ENCODE measurements around the gene NBAS. TPM values are rescaled to one million over a fixed set of nuclear protein-coding genes. Genes with fewer than 3 reads are reported as not detected.
A peak's percentile ranks its signal among the peaks of the same experiment; 100 is the strongest.
"Not testable (repeated sequence)": the region's sequence is repeated elsewhere in the genome, so short reads cannot be mapped to it uniquely, and the experiment has no call there.

Gene NBAS
- total RNA-seq, 1 experiment from 2014 or later: 35.1 TPM

DNA sequence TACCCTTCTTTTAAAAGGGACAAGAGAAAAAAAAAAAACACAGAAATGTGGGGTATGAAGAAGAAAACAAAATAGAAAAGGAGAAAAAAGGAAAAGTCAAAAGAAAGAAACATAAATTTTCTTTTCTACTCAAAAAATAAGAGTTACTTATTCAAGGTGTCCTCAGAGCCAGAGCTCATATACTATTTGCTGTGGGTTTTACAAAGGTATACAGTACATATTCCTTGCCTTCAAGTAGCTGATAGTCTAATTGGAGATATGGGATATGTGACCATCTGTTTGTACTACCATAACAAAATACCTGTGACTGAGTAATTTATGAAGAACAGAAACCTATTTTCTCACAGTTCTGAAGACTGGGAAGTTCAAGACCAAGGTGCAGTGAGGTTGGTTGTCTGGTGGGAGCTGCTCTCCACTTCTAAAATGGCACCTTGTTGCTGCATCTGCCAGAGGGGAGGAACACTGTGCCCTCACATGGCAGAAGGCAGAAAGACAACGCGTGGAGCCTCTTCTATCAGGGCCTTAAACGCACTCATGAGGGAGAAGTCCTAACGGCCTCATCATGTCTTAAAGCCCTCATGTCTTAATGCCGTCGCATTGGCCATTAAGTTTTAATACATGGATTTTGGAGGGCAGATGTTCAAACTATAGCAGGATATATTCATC, 33.9 kb downstream of the NBAS start:
- no peak for DNase-seq (ENCODE audit: low read depth)

- DNase-seq (ENCODE audit: low read depth): peak; percentile 29
Observed at GRCh38 chr2:15521641-15522181, 39.4 kb downstream of the NBAS start.

GRCh38 chr2:15520346-15520745, 40.8 kb downstream of the NBAS start:
- no peak for DNase-seq (ENCODE audit: low read depth)

DNA sequence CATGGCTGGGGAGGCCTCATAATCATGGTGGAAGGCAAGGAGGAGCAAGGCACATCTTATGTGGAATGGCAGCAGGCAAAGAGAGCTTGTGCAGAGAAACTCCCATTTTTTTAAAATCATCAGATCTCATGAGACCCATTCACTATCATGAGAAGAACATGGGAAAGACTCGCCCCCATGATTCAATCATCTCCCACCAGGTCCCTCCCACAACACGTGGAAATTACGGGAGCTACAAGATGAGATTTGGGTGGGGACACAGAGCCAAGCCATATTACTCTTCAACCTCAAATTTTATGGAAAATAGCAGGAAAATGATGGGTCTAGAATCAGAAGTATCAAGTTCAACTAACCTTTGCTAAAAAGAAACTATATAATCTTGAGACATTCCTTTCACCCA, 42.4 kb downstream of the NBAS start:
- DNase-seq (ENCODE audit: low read depth): not testable (repeated sequence)

DNA sequence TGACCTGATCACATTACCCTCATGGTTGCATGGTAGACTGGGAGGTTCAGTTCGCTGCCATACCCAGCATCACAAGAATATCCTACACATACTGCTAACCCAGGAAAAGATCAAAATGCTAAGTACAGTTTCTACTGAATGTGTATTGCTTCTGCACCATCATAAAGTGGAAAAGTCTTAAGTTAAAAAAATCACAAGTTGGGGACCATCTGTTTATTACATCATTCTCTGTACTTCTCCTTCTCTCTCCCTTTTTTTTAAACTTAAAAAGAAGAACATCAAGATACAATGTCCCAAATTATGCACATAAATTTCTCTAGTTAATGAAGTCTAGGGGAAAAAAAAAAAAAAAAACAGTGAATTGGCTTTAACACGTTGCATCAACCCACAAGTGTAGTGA, 43.3 kb downstream of the NBAS start:
- no peak for DNase-seq (ENCODE audit: low read depth)

DNA sequence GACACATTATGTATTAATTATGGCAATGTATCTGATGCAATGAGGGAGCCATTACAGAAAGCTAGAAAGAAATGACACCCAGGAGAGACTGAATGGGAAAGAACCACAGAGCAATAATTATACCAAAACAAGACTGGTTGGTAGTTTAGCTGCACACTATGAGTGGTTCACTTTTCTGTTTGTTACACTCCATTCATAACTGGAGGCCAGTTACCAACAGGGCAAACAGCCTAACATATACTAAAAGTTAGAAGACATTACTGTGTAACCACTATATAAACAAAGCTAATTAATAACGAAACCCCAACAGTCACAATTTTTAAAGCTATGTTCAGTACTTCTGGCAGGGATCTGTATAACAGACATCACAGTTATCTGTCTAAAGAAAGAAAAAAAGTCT, 49.4 kb downstream of the NBAS start:
- no peak for DNase-seq (ENCODE audit: low read depth)

DNA sequence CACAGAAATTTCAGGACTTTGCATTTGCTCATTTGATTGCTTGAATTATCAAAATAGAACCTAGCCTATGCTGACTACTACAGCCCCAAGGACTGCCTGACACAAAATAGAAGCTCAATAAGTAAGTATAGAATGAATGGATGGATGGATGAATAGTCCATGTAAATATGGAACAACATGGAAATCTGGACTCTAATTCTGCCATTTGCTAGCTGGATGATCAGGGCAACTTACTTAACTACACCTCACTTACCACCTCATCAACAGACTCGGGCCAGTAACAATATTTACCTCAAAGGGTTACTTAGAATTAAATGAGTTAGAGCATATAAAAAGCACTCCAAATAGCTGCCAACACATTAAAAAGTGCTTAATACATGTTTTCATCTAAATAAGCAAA, 50.6 kb downstream of the NBAS start:
- no peak for DNase-seq (ENCODE audit: low read depth)

DNA sequence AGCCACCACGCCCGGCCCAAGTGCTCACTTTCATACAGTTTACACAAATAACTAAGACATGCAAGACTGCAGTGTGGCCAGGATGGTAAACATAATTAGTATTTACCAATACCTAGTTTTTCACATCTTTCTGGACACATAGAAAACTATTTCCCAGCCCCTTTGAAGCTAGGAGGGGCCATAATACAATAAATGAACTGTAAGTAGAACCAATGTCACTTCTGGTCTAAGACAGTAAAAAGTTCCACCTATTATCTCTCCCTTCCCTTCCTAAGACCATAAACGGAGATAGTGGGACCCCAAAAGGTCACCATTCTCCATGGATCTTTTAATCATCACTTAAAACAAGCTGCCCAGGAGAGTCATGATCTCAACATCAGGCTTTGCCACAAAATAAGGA, 51.0 kb downstream of the NBAS start:
- no peak for DNase-seq (ENCODE audit: low read depth)

GRCh38 chr2:15507697-15508096, 53.4 kb downstream of the NBAS start:
- no peak for DNase-seq (ENCODE audit: low read depth)

- DNase-seq (ENCODE audit: low read depth): no peak
Observed at GRCh38 chr2:15507061-15507460, 54.1 kb downstream of the NBAS start.

DNA sequence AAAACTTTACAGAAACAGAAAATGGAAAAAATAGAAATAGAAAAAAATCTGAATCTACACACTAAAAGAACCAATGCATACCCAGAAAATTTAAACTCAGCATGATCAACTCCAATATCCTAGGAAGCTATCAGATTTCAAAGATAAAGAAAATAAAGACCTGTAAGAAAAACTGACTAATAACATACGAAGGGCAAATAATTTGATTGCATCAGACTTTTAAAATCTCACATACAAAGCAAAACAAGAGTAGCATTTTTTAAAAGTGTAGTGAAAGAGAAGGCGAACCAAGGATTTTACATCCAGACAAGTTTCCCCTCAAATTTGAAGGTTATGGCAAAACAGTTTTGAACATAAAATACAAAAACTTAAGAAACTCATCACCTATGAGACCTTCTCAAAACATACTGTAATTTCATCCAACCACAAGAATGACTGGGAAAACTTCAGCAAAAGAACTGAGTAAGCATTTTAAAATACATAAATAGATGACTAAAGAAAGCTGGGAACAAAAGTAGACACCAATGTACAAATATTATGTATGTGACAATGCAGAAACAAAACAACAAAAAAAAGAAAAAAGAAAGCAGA, 54.8 kb downstream of the NBAS start:
- peak; percentile 62 for DNase-seq (ENCODE audit: low read depth)

- no peak for DNase-seq (ENCODE audit: low read depth)
Observed at GRCh38 chr2:15504882-15505663, 56.1 kb downstream of the NBAS start.

- not testable (repeated sequence) for DNase-seq (ENCODE audit: low read depth)
Observed at GRCh38 chr2:15499251-15499650, 61.9 kb downstream of the NBAS start.

DNA sequence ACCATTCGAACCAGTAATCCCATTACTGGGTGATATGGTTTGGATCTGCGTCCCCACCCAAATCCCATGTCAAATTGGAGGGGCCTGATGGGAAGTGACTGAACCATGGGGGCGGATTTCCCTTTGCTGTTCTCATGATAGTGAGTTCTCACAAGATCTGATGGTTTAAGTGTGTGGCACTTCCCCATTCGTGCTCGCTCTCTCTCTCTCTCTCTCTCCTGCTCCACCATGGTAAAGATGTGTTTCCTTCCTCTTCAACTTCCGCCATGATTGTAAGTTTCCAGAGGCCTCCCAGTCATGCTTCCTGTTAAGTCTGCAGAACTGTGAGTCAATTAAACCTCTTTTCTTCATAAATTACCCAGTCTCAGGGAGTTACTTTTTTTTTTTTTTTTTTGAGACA, 62.6 kb downstream of the NBAS start:
- no peak for DNase-seq (ENCODE audit: low read depth)

- no peak for DNase-seq (ENCODE audit: low read depth)
Observed at GRCh38 chr2:15494877-15495276, 66.3 kb downstream of the NBAS start.

DNA sequence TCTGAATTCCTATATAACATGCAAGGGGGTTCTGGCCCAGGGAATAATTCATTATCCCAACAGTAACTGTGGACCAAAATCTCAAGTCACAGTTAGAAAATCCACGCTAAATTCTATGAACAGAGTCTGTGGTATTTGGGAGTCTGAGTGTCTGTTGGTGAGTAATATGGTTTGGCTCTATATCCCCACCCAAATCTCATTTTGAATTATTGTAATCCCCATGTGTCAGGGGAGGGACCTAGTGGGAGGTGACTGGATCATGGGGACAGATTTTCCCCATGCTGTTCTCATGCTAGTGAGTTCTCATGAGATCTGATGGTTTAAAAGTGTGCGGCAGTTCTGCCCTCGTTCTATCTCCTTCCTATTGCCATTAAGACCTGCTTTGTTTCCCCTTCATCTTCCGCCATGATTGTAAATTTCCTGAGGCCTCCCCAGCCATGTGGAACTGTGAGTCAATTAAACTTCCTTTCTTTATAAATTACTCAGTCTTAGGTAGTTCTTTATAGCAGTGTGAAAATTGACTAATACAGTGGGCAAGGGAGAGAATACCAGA, 68.3 kb downstream of the NBAS start:
- peak; percentile 8 for DNase-seq (ENCODE audit: low read depth)

- no peak for DNase-seq (ENCODE audit: low read depth)
Observed at GRCh38 chr2:15486770-15487169, 74.4 kb downstream of the NBAS start.

- DNase-seq (ENCODE audit: low read depth): no peak
Observed at GRCh38 chr2:15485949-15486348, 75.2 kb downstream of the NBAS start.

- no peak for DNase-seq (ENCODE audit: low read depth)
Observed at GRCh38 chr2:15481000-15481399, 80.1 kb downstream of the NBAS start.

GRCh38 chr2:15480552-15480951, 80.6 kb downstream of the NBAS start:
- DNase-seq (ENCODE audit: low read depth): no peak

GRCh38 chr2:15472876-15473275, 88.3 kb downstream of the NBAS start:
- DNase-seq (ENCODE audit: low read depth): no peak

- DNase-seq (ENCODE audit: low read depth): no peak
Observed at GRCh38 chr2:15472133-15472532, 89.0 kb downstream of the NBAS start.

Data from LHCN-M2 (cell line).